ENCODE results near the gene TMEM150B. TPM values are rescaled to one million over a fixed set of nuclear protein-coding genes. Genes with fewer than 3 reads are reported as not detected.

The TMEM150B gene
- total RNA-seq, 1 donor from 2014 or later = 1.4 TPM

Other genes starting within 250 kb of the TMEM150B start
- 4.1 and 4.2 TPM in 2 replicates for gene EPS8L1, start 249.5 kb downstream of the TMEM150B start, total RNA-seq
- 153 TPM in 2 replicates for gene PPP1R12C, start 207.7 kb downstream of the TMEM150B start, total RNA-seq
- gene TNNT1, start 176.1 kb downstream of the TMEM150B start, total RNA-seq = not detected in 2 replicates
- 0.63 TPM in 1 of 2 replicates, not detected in the other for gene TNNI3, start 167.6 kb downstream of the TMEM150B start, total RNA-seq
- gene DNAAF3, start 158.7 kb downstream of the TMEM150B start, total RNA-seq = not detected in 2 replicates
- not detected in 2 replicates for gene SYT5, start 145.1 kb downstream of the TMEM150B start, total RNA-seq
- 0.05 and 0.07 TPM in 2 replicates for gene PTPRH, start 115.8 kb downstream of the TMEM150B start, total RNA-seq
- gene TMEM86B, start 96.6 kb downstream of the TMEM150B start, total RNA-seq = 11.2 and 12.6 TPM in 2 replicates
- gene PPP6R1, start 66.3 kb downstream of the TMEM150B start, total RNA-seq = 242 and 247 TPM in 2 replicates
- 30.0 and 33.5 TPM in 2 replicates for gene HSPBP1, start 45.2 kb downstream of the TMEM150B start, total RNA-seq
- gene BRSK1, start 41.3 kb downstream of the TMEM150B start, total RNA-seq = 8.1 and 10.0 TPM in 2 replicates
- 15.4 and 19.9 TPM in 2 replicates for gene KMT5C, start 14.5 kb upstream of the TMEM150B start, total RNA-seq
- 0.44 and 0.51 TPM in 2 replicates for gene COX6B2, start 29.4 kb upstream of the TMEM150B start, total RNA-seq
- not detected in 2 replicates for gene GARIN5B, start 37.9 kb upstream of the TMEM150B start, total RNA-seq
- 0.51 and 0.74 TPM in 2 replicates for gene IL11, start 45.1 kb upstream of the TMEM150B start, total RNA-seq
- not detected in 2 replicates for gene TMEM190, start 51.5 kb upstream of the TMEM150B start, total RNA-seq
- gene TMEM238, start 59.0 kb upstream of the TMEM150B start, total RNA-seq = 11.8 and 14.8 TPM in 2 replicates
- gene RPL28, start 60.6 kb upstream of the TMEM150B start, total RNA-seq = 2,242 and 2,308 TPM in 2 replicates
- 167 and 180 TPM in 2 replicates for gene UBE2S, start 82.4 kb upstream of the TMEM150B start, total RNA-seq
- gene SHISA7, start 118.0 kb upstream of the TMEM150B start, total RNA-seq = not detected in 2 replicates
- 18.3 and 22.5 TPM in 2 replicates for gene ISOC2, start 136.3 kb upstream of the TMEM150B start, total RNA-seq
- not detected in 2 replicates for gene C19orf85, start 139.4 kb upstream of the TMEM150B start, total RNA-seq
- 6.3 and 8.9 TPM in 2 replicates for gene ZNF628, start 151.3 kb upstream of the TMEM150B start, total RNA-seq
- gene NAT14, start 159.8 kb upstream of the TMEM150B start, total RNA-seq = 11.4 and 13.2 TPM in 2 replicates
- gene SSC5D, start 163.1 kb upstream of the TMEM150B start, total RNA-seq = 0.15 and 0.39 TPM in 2 replicates
- not detected in 2 replicates for gene SBK2, start 211.8 kb upstream of the TMEM150B start, total RNA-seq
- gene SBK3, start 220.2 kb upstream of the TMEM150B start, total RNA-seq = not detected in 2 replicates

Measured in T-helper 1 cell treated with Interleukin-12 subunit alpha and Interleukin-12 subunit beta and Interleukin-4 antibody, amounts not matched to agents 30 ng/mL and 1 ng/mL, for 36 hours (primary cell).